ENCODE measurements around the gene ZNF746.
A peak's percentile ranks its signal among the peaks of the same experiment; 100 is the strongest.

Gene ZNF746

DNA sequence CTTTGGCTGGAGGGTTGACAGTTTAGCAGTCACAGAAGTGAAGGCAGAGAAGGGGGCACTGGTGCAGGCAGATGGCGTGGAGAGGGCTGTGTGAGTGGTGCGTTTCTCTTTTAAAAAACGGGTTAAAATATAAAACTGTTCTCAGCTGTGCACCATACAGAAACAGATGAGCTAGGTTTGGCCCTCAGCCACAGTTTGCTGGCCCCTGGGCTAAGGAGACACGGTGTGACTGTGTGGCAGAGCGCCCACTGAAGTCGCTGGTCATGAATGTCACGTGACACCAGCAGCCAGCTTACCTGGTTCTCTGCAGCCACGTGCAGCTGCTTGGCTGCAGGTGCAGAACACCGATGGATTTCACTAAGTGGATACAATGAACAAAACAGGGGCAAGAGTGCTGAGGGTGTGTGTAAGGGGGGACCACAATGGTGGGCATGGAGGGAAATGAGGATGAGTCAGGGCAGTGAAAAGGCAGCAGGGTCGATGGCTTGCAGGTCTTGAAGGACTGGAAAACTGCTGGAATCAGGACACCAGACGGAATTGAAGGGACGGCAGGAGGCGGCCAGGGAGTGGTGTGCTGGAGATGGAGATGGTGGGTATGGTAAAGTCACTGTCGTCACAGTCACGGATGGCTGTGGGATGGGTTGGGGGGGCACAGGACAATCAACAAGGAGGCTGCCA is 7.4 kb downstream of the ZNF746 start:
- DNase-seq (ENCODE audit: low spot score), result no peak

DNA sequence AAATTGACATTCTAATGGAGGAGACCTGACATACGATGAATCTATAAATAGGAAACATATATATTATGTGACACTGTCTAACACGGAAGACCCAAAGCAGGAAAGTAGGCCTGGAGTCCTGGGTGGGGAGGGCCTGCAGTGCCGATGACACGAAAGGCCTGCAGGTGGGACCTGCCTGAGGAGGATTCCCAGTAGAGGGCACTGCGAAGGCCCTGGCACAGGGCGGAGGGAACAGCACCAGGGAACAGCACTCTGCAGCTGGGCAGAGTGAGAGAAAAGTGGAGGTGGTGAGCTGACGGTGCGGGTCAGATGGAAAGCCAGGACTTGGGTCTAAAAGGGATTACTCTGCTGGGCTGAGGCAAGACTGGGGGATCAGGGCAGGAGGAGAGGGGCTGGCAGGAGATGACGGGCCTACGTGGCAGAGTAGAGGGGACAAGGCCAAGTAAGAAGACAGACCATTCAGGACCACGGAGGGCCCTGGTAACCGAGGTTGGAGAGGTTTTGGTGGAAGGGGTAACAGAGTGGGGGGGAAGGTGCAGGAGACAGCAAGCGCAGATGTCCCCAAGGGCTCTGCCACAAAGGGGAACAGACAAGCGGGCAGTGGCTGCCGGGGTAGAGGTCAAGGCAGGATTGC is 8.1 kb downstream of the ZNF746 start:
- no peak for DNase-seq (ENCODE audit: low spot score)

GRCh38 chr7:149479568-149479967 is 18.0 kb downstream of the ZNF746 start:
- no peak for DNase-seq (ENCODE audit: low spot score)

GRCh38 chr7:149478754-149479153 is 18.9 kb downstream of the ZNF746 start:
- DNase-seq (ENCODE audit: low spot score), result no peak

DNA sequence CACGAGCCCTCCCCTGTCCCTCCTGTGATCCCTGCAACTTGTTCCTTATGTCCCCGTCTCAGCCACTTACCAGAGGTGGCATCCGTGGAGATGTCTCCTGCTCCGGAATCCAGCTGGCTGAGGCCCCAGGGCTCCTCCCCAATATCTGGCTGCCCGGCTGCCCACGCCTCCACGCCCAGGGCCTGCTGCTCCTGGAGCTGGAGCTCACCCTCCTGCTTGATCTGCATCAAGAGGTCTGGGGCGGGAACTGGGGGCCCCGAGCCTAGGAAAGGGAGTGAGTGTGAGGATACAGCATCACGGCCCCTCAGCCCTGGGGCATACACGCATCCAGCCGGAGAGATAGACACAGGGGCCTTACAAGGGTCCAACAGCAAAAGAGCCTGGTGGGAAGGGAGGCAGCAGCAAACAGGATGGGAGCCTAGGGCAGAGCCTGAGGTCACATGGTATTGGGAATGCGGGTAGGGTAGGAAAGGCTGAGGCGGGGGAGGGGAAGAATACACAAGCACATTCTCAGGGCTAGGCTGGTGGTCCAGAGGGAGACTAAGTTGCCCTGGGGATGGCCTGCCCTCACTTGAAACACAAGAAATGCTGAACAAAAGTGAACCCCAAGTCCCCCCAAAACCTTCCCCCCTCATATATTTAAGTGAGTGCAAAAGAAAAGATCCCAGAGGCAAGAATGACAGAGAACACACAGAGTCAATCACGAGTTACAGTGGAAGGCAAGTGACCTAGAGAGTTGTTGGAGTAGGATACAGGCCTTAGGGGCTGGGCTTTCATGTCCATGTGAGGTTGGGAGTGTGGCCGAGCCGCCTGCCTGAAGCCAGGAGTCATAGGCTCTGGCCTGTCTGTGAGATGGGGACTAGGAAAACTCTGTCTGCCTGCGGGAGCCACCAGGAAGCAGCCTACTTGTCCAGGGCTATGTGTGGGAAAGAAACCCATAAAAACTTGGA is 19.8 kb downstream of the ZNF746 start:
- DNase-seq (ENCODE audit: low spot score), result no peak

- DNase-seq (ENCODE audit: low spot score), result no peak
Measured at GRCh38 chr7:149476791-149477190, 20.8 kb downstream of the ZNF746 start.

DNA sequence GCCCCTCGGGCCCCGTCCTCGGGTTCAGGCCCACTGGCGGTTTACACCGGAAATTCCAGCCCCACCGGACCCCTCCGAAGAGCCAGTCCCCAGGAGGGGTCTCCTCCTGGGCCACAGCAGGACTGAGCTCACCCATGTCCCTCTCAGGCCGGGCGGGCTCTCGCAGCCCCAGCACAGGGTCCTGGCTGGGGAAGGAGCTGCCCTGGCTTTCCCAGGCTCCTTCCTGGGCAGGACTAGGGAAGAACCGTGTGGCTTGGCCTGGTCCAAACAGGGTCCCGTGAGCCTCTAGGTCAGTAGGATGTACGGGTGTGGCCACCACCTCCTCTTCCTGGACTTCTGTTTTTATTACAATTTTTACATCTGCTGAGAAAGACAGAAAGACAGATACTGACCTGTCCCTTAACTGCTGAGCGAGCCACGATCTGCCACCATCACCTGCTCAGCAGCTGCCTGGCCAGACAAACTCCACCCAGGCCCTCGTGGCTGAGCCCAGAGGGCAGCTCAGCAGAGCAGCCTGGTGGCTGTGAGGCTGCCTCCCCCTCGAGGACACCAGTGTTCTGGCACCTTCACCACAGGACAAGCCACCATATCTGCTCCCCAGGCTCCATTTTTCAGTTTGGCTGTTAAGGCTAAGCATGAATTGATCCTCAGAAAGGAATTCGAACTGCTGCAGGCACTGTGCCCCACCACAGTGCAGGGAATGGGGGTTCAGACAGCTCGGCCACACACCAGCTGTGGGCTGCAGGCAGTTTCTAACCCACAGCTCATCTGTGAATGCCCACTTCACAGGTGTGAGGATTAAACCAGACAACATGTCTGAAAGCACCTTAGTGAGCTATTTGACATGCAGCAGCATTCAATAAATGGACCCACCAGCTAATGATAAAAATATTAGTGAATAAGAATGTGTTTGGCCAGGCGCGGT is 22.2 kb downstream of the ZNF746 start:
- DNase-seq (ENCODE audit: low spot score), result no peak

DNA sequence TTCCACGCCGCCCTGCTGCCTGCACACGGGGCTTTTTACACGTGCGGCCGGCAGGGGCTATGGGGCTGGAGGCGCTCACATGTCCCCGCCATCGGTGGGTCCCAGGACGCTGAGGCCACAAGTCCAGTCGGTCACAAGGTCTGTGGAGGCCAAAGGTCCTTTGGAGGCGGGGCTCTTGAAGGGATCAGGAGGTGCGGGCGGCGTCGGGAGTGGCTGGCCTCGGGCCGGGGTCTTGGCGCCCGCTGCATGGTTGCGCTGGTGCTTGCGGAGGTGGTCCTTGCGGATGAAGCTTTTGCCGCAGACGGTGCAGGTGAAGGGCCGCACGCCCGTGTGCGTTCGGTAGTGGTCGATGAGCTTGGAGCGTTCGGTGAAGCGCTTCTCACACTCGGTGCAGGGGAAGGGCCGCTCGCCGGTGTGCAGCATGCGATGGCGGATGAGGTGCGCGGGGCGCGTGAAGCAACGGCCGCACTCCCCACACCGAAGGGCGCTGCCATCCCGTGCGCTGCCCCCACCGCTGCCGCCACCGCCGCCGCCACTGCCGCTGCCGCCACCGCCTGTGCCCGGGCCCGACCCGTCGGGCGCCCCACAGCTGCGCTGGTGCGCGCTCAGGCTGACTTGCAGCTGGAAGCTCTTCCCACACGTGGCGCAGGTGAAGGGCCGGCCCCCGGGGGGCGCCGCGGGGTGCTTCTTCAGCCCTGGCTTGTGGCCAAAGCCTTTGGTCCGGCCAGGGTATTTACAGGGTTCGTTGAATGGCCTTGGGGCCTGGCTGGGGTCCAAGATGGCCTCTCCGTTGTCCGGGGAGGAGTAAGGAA is 23.1 kb downstream of the ZNF746 start:
- no peak for DNase-seq (ENCODE audit: low spot score)

DNA sequence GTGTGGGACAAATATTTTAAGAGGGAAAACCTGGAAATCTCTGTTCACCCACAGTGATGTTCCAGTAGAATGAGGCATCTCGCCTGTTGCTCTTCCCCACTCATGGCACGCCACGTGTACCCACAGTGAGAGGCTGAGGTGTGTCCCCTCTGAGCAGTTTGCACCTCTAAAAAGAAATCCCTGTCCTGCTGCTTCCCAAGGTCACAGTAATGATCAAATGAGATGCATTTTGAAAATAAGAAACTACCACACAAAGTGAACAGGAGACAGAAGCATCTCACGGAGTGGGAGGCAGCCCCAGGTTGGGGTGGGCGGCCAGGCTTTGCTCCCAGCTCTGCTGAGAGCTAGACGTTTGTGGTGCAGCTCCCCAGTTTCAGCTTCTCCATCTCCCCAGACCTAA is 24.4 kb downstream of the ZNF746 start:
- DNase-seq (ENCODE audit: low spot score), result no peak

- no peak for DNase-seq (ENCODE audit: low spot score)
Measured at GRCh38 chr7:149471289-149471953, 26.2 kb downstream of the ZNF746 start.

GRCh38 chr7:149469806-149470205 is 27.8 kb downstream of the ZNF746 start:
- no peak for DNase-seq (ENCODE audit: low spot score)

GRCh38 chr7:149468208-149468607 is 29.4 kb downstream of the ZNF746 start:
- no peak for DNase-seq (ENCODE audit: low spot score)

GRCh38 chr7:149467321-149467859 is 30.2 kb downstream of the ZNF746 start:
- DNase-seq (ENCODE audit: low spot score), result no peak

DNA sequence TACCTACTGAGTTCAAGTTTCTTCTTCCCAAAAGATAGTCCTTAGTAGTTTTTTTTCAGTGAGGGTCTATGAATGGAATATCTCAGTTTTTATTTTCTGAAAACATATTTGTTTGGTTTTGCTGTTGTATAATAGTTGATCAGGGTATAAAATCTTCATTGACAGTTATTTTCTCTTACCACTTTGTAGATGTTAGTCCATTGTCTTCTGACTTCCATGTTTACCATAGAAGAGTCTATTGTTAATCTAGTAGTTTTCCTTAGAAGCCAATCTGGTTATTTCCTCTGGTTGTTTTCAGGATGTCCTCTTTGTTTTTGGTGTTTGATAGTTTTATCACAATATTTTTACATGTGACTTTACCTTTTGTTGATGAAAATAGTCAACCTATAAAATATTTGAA is 31.2 kb downstream of the ZNF746 start:
- DNase-seq (ENCODE audit: low spot score), result no peak

DNA sequence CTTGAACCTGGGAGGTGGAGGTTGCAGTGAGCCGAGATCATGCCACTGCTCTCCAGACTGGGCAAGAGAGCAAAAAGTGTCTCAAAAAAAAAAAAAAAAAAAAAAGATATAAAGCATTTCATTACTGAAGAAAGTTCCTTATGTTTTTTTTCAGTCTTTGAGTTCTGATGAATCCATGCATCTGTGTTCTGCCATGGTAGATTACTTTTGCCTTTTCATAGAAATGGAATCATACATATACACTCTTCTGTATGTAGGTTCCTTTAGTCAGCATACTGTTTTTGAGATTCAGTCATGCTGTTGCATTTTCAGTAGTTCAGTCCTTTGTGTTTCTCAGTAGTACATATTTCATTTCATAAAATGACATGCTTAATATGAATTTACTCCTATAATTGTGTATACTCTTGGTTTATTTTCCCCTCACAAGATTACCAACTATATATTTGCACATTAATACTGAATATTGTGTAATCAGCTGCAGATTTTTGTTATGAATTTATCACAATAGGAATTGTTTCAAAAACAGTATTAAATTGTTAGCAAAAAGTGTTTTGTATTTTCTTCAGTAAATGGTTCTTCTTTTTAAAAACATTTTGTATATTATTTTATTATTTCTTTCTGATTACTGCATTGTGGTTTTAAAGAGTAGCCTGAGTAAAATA is 34.0 kb downstream of the ZNF746 start:
- no peak for DNase-seq (ENCODE audit: low spot score)

DNA sequence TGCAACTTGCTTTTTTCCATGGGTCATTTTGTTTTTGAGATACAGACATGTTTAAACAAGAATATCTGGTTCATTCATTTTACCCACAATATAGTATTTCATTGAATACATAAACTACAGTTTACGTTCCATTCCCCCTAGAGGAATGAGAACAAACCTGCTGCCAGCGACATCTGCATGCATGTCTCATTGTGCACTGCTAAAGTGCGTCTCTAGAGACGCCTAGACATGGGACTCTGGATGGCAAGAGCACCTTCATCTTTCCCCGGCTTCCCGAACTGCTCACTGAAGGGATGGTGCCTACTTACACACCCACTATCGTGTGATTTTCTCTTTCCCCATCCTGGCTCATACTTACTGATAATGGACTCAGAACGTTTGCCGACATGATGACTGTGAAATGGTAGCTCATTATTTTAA is 35.5 kb downstream of the ZNF746 start:
- no peak for DNase-seq (ENCODE audit: low spot score)

DNA sequence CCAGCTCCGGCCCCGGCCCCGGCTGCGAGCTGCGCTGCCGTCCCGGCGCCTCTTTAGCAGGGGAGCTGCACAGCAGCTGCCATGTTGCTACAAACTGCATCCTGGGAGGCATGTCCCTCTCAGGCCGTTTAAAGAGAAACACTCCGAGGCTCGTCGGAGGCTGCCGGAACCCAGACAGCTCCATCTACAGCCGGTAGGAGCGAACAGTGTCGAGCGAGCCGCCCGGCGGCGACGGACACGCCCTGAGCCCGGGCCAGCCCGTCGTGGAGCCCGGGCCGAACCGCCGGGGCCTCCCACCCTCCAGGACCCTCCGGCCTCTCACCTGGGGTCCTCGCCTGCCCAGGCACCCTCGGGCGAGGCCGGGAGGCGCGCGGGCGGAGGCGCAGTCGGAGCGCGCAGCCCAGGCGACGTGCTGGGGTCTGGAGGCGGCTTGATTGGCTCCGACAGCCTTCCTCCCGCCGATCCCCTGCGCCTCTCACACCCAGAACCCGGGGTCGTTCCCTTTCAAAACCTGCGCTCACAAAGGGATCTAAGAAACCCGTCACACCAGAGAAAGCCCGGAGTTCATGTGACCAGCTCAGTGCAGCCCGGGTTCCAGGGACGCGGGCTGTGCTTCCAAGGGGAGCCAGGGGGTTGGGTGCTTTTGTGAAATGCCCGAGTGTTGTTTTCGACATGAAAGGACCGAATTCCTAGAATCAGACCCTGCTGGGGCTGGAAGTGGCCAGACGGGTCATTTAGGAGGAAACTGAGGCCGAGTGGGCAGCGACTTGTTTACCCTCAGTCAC is 36.9 kb downstream of the ZNF746 start, which contains the start of gene ZNF777:
Gene ZNF777, minus strand, starts transcription at position 570 of the 785 bp plus-strand sequence. CDS start 5,040 bp downstream, outside the sequence.
- peak; percentile 95 for DNase-seq (ENCODE audit: low spot score)
